HG03025 (cell line): Measurements from ENCODE around the gene KLHL42.

Experiments used
- ATAC-seq: cut with Tn5 transposase; IDR thresholded peaks from one replicate; pipeline ENCODE4 v1.9.1; 2021; ENCODE audit warnings: mild to moderate bottlenecking, moderate library complexity; ENCODE audit not compliant: unreplicated experiment, low FRiP score

Gene KLHL42

DNA sequence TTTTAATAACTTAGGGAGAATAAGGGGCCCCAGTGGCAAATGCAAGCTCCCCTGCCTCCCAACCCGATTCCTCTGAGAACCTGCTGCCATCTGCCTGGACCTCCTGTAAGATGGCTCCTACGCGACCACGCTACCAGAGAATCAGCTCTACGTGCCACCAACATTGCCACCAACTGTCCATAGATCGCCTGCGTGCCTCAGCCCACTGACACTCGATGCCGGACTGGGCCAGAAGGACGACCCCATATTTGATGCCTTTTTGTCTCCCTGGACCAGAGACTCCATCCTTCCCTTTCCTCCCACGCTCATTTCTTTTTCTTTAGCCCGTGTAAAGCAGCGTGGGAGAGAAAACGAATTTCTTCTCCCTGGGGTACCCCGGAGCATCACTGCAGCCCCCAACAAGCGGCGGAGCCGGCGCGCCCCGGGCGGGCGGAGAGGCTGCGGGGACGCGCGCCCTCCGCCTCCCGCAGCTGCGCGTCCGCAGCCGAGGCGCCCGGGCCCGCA lies 565 bp upstream of the KLHL42 start:
- peak; percentile 46 for ATAC-seq

DNA sequence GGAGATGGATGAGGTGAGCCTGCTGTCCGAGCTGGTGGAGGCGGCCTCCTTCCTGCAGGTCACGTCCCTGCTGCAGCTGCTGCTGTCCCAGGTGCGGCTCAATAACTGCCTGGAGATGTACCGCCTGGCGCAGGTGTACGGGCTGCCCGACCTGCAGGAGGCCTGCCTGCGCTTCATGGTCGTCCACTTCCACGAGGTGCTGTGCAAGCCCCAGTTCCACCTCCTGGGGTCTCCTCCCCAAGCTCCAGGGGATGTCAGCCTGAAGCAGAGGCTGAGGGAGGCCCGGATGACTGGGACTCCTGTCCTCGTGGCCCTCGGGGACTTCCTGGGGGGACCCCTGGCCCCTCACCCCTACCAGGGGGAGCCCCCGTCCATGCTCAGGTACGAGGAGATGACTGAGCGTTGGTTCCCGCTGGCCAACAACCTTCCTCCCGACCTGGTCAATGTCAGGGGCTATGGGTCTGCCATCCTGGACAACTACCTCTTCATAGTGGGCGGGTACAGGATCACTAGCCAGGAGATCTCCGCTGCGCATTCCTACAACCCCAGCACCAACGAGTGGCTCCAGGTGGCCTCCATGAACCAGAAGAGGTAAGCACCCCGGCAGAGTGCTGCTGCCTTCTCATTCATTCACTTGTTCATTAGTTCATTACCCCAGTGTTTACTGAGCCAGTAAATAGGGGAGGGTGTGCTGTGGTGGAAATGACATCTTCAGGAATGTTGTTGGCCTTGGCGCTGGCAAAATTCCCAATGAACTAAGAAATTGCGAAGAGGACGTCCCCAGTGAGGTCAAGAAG lies 777 bp downstream of the KLHL42 start:
- ATAC-seq: peak; percentile 29

DNA sequence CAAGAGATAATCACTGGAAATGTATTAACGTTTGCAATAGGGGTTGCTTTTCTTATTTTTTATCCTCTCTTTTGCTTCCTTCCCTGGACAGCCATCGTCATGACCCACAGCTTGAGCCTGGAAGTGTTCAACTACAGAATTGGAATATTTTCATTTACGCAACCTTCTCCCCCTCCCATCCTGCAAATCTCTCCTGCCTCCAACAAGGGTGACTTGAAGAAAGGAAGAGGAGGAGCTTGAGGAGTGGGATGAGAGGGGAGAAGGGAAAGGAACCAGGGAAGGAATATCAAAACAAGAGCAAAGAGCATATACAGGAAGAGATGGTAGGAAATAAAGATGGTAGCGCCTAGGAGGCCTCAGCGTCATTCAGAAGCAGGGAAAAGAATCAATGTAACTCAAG lies 1.6 kb downstream of the KLHL42 start:
- no peak for ATAC-seq

GRCh38 chr12:27782481-27782880 lies 2.4 kb downstream of the KLHL42 start:
- no peak for ATAC-seq

DNA sequence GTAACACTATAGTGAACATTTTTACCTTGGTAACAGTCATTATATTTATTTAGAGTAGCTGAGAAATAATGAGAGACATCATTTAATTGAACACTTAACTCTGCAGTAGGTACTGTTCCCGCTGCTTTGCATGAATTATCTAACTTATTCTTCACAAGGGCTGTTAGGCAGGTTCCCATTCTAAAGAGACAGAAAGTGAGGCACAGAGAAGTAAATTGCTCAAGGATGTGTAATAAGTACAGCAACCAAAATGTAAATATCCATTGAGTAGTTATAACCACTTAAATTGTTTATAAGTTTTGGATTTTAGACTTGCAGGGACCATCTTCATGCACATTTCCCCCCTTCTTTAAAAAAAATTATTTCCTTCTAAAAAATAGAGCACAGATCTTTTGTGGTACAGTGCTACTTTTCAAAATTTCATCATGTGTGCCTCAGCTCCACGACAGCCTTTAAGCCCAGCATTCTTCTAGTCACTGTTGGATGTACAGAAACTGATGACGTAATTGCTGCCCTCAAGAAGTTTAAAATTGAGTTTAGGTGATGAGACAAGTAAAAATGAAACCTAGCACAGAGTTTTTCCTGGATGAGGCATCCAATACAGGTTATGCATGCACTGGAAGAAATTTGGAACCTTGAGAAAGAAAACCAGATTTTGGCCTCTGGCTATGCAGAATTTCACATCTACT lies 6.0 kb downstream of the KLHL42 start:
- no peak for ATAC-seq

DNA sequence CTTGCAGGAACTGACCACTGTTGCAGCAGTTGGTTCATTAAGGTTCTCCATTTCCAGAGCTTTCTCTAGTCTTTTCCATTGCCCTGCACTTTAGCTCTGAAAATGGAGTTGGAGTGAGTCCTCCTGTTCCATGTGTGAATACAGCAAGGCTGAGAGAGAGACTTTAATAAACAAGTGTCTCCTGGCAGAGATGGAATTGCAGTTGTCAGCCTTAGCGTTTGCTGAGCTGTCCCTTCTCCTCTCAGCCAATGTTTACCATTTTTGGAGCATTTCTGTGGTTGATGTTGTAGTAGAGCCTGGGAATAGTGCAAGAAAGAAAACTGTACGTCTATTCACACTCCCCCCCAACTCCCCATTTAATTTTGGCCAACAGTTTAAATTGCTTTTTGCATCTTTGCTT lies 7.5 kb downstream of the KLHL42 start:
- ATAC-seq: no peak

- no peak for ATAC-seq
Measured at GRCh38 chr12:27790179-27790578, 10.1 kb downstream of the KLHL42 start.

- no peak for ATAC-seq
Measured at GRCh38 chr12:27794818-27795584, 15.0 kb downstream of the KLHL42 start.

DNA sequence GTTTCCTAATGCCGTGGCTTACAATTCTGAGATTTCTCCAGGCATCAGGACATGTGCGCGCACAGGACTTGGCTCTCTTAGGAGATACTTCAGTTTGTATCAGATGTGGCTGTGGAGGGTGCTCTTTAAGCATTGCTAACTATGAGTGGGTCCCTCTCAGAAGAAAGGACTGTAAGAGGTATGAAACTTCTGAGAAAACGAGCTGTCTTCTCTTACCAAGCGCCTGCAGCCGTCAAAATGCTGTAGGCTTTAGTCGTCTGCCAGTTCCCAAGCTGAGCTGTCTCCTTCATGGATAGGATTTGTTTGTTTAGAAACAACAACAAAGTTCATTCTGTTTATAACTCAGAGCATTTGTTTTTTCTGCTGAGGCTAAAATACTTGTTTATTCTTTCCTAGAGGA lies 16.1 kb downstream of the KLHL42 start:
- no peak for ATAC-seq

- ATAC-seq: no peak
Measured at GRCh38 chr12:27797301-27798025, 17.4 kb downstream of the KLHL42 start.

DNA sequence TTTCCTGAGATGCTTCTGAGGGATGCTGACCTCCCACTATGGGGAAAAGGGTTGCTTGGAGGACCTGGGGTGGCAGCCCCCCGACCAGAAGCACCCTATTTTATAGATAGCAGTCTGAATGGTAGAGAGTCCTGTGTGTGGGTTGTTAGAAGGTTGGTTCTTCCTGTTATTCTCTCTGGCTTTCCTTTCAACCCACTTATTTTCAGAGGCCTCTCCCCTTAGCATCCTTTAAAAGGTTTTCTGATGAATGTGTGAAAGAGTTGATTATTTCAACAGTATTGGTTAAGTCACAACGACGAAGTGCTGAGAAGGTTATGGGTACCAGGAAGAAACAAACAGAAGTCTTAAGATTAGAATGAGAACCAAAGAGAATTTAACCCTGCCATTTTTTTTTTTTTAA lies 20.8 kb downstream of the KLHL42 start:
- ATAC-seq: no peak

DNA sequence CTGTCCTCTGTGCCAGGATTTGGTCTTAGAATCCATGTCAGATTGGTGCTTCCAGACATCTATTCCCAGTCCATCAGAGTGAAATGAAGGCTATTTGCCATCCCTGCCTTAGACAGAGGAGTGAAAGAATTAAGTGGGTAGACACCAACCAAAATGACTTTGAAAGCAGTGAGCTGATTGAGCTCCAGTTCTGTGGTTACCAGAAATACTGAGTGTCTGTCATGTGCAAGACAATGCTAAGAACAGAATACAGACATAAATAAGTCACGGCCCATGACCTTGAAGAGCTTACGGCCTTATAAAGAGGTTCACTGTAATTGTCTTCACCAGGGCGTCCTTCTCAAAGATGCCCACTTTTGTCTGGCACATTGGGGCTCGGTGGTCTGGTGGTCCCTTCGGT lies 21.6 kb downstream of the KLHL42 start:
- ATAC-seq: no peak

- no peak for ATAC-seq
Measured at GRCh38 chr12:27802511-27802910, 22.5 kb downstream of the KLHL42 start.

GRCh38 chr12:27802936-27803335 lies 22.9 kb downstream of the KLHL42 start:
- no peak for ATAC-seq

- no peak for ATAC-seq
Measured at GRCh38 chr12:27805238-27805637, 25.2 kb downstream of the KLHL42 start.

GRCh38 chr12:27806259-27806658 lies 26.2 kb downstream of the KLHL42 start:
- no peak for ATAC-seq

DNA sequence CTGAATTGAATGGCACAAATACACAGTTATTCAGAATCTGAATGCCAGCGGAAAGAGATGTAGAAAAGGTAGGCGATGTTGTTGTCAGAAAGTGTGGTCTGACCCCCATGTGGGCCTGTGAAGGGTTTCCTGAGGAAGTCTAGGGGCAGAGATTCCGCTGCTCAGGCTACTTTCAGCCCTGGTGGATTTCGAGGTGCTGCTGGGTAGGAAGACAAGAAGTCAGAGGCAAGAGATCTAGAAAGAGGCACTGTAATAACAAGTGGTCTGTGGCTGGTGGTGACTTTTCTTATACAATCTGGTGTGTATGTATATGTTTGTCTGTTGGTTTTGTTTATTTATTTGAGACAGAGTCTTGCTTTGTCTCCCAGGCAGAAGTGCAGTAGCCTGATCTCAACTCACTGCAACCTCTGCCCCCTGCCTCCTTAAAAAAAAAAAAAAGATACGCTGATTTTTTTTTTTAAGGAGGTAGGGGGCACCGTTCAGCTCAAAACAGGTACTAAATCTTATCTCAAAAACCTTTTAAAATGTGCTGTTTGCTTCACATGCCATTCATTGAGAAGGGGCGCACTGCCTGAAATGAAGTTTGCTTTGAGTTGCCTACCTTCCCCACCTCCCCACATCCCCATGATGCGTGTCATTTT lies 27.1 kb downstream of the KLHL42 start:
- no peak for ATAC-seq

GRCh38 chr12:27808841-27809240 lies 28.8 kb downstream of the KLHL42 start:
- ATAC-seq: no peak

- ATAC-seq: no peak
Measured at GRCh38 chr12:27810756-27811155, 30.7 kb downstream of the KLHL42 start.

GRCh38 chr12:27812502-27812901 lies 32.5 kb downstream of the KLHL42 start:
- ATAC-seq: no peak
